ENCODE data around the gene PCNA.

The PCNA gene

DNA sequence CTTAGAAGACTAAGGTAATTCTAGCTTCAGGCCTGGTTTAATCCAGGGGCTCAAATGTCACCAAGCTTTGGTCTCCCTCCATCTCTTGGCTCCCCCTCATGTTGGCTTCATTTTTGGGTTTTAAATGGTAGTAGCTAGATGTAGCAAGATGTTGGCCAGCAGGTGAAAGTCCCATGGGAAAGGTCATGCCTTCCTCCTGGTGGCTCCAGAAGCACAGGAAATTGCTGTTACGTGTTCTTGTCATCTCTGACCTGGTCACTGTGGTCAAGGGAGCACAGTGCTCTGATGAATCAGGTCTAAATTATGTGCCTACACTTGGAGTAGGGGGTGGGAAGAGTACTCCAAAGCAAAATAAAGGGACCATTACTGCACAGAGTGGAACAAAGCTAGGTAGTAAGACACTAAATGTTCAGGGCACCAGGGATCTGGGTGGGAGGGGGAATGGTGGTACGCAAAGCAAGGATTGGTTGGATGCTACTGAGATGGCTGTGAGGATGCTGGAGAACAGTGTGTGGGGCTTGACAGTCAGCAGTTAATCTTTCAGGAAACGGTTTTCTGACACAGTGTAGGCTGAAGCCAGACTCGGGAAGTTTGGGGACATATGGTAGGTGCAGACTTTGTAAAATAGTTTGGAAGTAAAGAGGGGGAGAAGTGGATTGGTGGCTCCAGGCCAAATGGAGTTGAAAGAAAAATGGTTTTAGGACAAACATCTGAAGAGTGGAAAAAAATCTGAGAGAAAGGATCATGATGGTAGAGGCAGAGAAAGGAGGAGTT lies 37.1 kb upstream of the PCNA start:
- no peak overlapping the region for H3K4me3 ChIP-seq (ENCODE audit: low read length)
- peak; percentile 58 for DNase-seq (ENCODE audit: low read depth)

DNA sequence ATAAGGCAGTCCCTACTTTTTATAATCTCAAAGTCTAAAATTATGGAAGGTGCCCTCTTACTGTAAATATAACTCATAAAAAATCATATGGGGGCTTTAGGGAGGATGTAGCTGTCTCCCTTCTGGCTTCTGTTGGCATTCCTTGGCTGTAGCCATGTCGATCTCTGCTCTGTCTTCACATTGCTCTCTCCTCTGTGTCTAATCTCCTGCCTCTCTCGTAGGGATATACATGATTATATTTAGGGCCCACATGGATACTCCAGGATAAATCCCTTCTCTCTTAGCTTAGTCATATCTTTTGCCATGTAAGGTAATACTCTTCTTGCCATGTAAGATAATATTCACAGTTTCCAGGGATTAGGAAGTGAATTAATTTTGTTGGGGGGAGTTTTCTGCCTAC lies 35.6 kb upstream of the PCNA start:
- H3K4me3 ChIP-seq (ENCODE audit: low read length) = no peak overlapping the region
- TF ChIP-seq, protein P1, sequence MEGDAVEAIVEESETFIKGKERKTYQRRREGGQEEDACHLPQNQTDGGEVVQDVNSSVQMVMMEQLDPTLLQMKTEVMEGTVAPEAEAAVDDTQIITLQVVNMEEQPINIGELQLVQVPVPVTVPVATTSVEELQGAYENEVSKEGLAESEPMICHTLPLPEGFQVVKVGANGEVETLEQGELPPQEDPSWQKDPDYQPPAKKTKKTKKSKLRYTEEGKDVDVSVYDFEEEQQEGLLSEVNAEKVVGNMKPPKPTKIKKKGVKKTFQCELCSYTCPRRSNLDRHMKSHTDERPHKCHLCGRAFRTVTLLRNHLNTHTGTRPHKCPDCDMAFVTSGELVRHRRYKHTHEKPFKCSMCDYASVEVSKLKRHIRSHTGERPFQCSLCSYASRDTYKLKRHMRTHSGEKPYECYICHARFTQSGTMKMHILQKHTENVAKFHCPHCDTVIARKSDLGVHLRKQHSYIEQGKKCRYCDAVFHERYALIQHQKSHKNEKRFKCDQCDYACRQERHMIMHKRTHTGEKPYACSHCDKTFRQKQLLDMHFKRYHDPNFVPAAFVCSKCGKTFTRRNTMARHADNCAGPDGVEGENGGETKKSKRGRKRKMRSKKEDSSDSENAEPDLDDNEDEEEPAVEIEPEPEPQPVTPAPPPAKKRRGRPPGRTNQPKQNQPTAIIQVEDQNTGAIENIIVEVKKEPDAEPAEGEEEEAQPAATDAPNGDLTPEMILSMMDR (conservative IDR thresholded peaks at IDR 0.05; ENCODE audit: low read length) = no peak
- DNase-seq (ENCODE audit: low read depth) = no peak

More for the DNA sequence above, 37.1 kb upstream of the PCNA start:
- TF ChIP-seq, protein P1 (conservative IDR thresholded peaks at IDR 0.05; ENCODE audit: low read length) = no peak; the same call in 1 of the 2 replicates

DNA sequence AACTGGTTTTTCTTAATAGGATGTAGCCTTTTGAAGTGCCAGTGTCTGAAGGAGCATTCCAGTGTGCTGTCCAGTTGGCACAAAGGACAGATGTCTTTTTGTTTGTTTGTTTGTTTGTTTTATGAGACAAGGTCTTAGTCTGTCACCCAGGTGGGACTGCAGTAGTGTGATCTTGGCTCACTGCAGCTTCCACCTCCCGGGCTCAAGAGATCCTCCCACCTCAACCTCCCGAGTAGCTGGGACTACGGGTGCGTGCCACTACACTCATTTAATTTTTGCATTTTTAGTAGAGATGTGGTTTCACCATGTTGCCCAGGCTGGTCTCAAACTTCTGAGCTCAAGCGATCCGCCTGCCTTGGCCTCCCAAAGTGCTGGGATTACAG lies 34.8 kb upstream of the PCNA start:
- TF ChIP-seq, protein P1 (conservative IDR thresholded peaks at IDR 0.05; ENCODE audit: low read length) = no peak
- DNase-seq (ENCODE audit: low read depth) = no peak
- H3K4me3 ChIP-seq (ENCODE audit: low read length) = no peak overlapping the region

DNA sequence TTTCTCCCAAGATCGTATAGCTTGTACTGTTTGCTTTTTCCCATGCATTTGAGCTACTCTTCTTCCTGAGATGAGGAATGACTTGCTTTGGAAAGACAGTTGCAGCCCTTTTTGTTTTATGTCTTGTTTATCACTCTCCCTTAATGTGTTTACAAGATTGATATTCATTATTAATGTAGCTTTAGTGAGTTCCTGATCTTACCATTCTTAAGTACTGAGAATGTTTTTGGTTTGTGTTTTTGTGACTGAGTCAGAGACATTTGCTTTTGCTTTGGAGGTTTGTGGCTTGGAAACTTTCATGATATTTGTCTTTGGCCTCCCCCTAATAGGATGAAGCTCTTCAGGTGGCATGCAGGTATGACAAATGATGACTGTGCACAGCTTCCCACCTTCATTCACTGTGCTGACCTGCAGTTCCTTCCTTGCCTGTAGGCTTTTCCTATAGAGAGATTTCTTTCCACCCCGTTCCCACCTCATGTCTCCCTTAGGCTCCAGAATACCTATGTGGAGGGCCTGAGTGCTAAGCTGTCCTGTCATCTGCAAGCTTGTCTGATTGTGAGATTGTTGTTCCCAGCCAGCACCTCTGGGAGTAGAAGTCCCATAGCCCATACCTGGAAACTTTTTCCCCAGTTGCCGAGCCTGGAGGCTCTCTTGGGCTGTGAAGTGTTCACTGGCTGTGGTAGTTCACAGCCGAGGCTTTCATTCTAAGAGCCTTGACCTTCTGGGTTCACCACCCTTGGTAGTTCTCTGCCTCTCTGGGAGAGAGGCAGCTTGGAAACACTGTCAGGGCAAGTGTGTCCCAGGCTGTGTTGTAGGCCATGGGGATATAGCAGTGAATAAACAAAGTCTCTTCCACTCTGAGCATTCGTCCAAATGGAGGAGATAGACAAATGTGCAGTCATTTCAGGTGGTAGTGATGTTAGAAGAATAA lies 34.1 kb upstream of the PCNA start:
- no peak for DNase-seq (ENCODE audit: low read depth)
- TF ChIP-seq, protein P1 (conservative IDR thresholded peaks at IDR 0.05; ENCODE audit: low read length) = no peak
- H3K4me3 ChIP-seq (ENCODE audit: low read length) = no peak overlapping the region

DNA sequence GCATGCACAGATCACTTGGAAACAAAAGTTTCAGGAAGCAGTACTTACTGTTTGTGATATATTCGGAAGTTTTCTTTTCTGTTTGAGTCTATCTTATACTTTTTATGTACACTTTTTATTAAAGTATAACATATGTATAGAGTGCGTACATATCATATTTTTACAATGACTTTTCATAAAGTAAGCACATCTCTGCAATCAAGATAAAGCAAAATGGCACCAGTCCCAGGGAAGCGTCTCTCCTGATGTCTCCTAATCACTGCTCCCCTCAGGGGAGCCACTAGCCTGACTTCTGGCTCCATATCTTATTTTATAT lies 33.4 kb upstream of the PCNA start:
- no peak for DNase-seq (ENCODE audit: low read depth)
- H3K4me3 ChIP-seq (ENCODE audit: low read length) = no peak overlapping the region
- TF ChIP-seq, protein P1 (conservative IDR thresholded peaks at IDR 0.05; ENCODE audit: low read length) = no peak

DNA sequence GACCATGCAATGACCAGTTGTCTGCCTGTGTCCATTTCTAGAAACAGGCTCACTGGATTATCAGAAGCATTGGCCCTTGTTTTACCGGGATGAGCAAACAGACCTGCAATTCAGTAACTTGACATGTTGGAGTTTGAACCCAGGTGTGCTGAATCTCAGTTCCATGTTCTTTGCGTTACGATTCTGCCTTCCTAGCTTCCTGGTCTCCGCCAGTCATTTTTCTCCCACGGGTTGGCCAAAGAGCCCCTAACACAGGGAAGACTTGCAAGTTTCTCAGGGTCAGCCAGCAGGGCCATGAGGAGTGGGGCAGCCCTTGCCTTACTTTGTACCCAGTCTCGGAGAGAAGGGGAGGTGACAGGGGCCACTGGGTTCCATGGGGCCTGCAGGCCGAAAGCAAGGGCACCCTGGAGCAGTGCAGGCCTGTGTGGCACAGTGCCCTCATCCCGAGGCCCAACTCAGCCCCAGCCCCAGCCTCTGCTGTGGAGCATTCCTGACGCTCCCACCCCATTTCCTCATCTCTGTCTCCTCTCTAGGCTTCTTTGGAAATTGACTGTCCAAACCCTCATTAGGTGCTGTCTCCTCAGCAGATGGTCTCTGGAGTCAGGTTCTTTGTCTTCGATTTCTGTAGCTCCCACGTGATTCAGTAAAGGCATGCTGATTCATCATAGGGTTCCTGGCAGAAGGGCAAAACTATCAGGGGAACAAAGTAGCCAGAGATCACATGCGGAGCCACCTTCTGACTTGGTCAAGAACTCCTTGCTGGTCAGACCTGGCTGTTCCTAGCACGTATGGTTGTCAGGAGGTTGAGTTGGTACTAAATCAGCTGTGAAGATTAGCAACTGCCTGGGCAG lies 30.7 kb upstream of the PCNA start:
- TF ChIP-seq, protein P1 (conservative IDR thresholded peaks at IDR 0.05; ENCODE audit: low read length) = no peak
- DNase-seq (ENCODE audit: low read depth) = no peak
- no peak overlapping the region for H3K4me3 ChIP-seq (ENCODE audit: low read length)

Measured in AG10803 (cell line).